OCI-M2 (cell line): ENCODE measurements around the gene ZNF497.
"Not testable (repeated sequence)": the region's sequence is repeated elsewhere in the genome, so short reads cannot be mapped to it uniquely, and the experiment has no call there.

Experiments
- DNase-seq: peaks from one replicate; lab custom pipeline; 2025; ENCODE audit not compliant: unreplicated experiment; lab: John Stamatoyannopoulos, UW

The ZNF497 gene

GRCh38 chr19:58317476-58318072, 45.0 kb downstream of the ZNF497 start:
- no peak for DNase-seq

- no peak for DNase-seq
Observed at GRCh38 chr19:58315580-58315979, 47.0 kb downstream of the ZNF497 start.

- DNase-seq, result no peak
Observed at GRCh38 chr19:58311345-58311865, 51.1 kb downstream of the ZNF497 start.

GRCh38 chr19:58310685-58311084, 51.9 kb downstream of the ZNF497 start:
- not testable (repeated sequence) for DNase-seq

- no peak for DNase-seq
Observed at GRCh38 chr19:58307736-58308135, 54.8 kb downstream of the ZNF497 start.

- DNase-seq, result no peak
Observed at GRCh38 chr19:58305932-58306323, 56.6 kb downstream of the ZNF497 start.

- DNase-seq, result peak; percentile 76
Observed at GRCh38 chr19:58305065-58305931, 57.3 kb downstream of the ZNF497 start, which contains the start of gene ERVK3-1. ERVK3-1 (plus strand) TSS chr19:58305377; CDS start chr19:58312169, 6,792 bp downstream.

GRCh38 chr19:58304748-58305064, 57.8 kb downstream of the ZNF497 start:
- DNase-seq, result no peak
